ENCODE measurements around the gene CACNB3. TPM values are rescaled to one million over a fixed set of nuclear protein-coding genes. Genes with fewer than 3 reads are reported as not detected.
A peak's percentile ranks its signal among the peaks of the same experiment; 100 is the strongest.

CACNB3 gene
- polyA plus RNA-seq (ENCODE audit: insufficient read length in 4 of 4) = 10 to 100 TPM; 47.6 to 55.1 (median 50.7) TPM

- DNase-seq (ENCODE audit: low read depth in 4 of 4, low spot score in 3 of 4) = peak in 2 of 4 donors; percentile 49 to 54
Measured at GRCh38 chr12:48817873-48818830, at the start of gene CACNB3. TSS of gene CACNB3 (plus strand) at chr12:48818496. CDS start at chr12:48818930, 434 bp downstream.

- DNase-seq (ENCODE audit: low read depth in 4 of 4, low spot score in 3 of 4) = no peak
Measured at GRCh38 chr12:48768736-48769135, 49.6 kb upstream of the CACNB3 start.

- DNase-seq (ENCODE audit: low read depth in 4 of 4, low spot score in 3 of 4) = no peak
Measured at GRCh38 chr12:48770756-48771155, 47.5 kb upstream of the CACNB3 start.

- no peak for DNase-seq (ENCODE audit: low read depth in 4 of 4, low spot score in 3 of 4)
Measured at GRCh38 chr12:48771588-48772112, 46.6 kb upstream of the CACNB3 start.

GRCh38 chr12:48773686-48774085 is 44.6 kb upstream of the CACNB3 start:
- no peak for DNase-seq (ENCODE audit: low read depth in 4 of 4, low spot score in 3 of 4)

GRCh38 chr12:48774516-48774915 is 43.8 kb upstream of the CACNB3 start:
- DNase-seq (ENCODE audit: low read depth in 4 of 4, low spot score in 3 of 4) = no peak

GRCh38 chr12:48775299-48775698 is 43.0 kb upstream of the CACNB3 start:
- no peak for DNase-seq (ENCODE audit: low read depth in 4 of 4, low spot score in 3 of 4)

- DNase-seq (ENCODE audit: low read depth in 4 of 4, low spot score in 3 of 4) = no peak
Measured at GRCh38 chr12:48775991-48776649, 42.2 kb upstream of the CACNB3 start.

GRCh38 chr12:48776956-48777355 is 41.3 kb upstream of the CACNB3 start:
- no peak for DNase-seq (ENCODE audit: low read depth in 4 of 4, low spot score in 3 of 4)

- DNase-seq (ENCODE audit: low read depth in 4 of 4, low spot score in 3 of 4) = no peak
Measured at GRCh38 chr12:48777501-48778400, 40.5 kb upstream of the CACNB3 start.

- DNase-seq (ENCODE audit: low read depth in 4 of 4, low spot score in 3 of 4) = no peak
Measured at GRCh38 chr12:48779869-48780268, 38.4 kb upstream of the CACNB3 start.

- DNase-seq (ENCODE audit: low read depth in 4 of 4, low spot score in 3 of 4) = no peak
Measured at GRCh38 chr12:48780381-48781025, 37.8 kb upstream of the CACNB3 start.

GRCh38 chr12:48781750-48782456 is 36.4 kb upstream of the CACNB3 start:
- no peak for DNase-seq (ENCODE audit: low read depth in 4 of 4, low spot score in 3 of 4)

- DNase-seq (ENCODE audit: low read depth in 4 of 4, low spot score in 3 of 4) = no peak
Measured at GRCh38 chr12:48782457-48783395, 35.6 kb upstream of the CACNB3 start.

- DNase-seq (ENCODE audit: low read depth in 4 of 4, low spot score in 3 of 4) = no peak
Measured at GRCh38 chr12:48783432-48783831, 34.9 kb upstream of the CACNB3 start.

GRCh38 chr12:48786591-48787544 is 31.4 kb upstream of the CACNB3 start:
- no peak for DNase-seq (ENCODE audit: low read depth in 4 of 4, low spot score in 3 of 4)
